ENCODE measurements around the gene TMEM38A.
A peak's percentile ranks its signal among the peaks of the same experiment; 100 is the strongest.
"Not testable (repeated sequence)": the region's sequence is repeated elsewhere in the genome, so short reads cannot be mapped to it uniquely, and the experiment has no call there.

TMEM38A gene

GRCh38 chr19:16679811-16680210, 18.9 kb downstream of the TMEM38A start:
- no peak for DNase-seq

GRCh38 chr19:16682539-16682938, 21.6 kb downstream of the TMEM38A start:
- DNase-seq, result no peak

GRCh38 chr19:16684216-16684615, 23.3 kb downstream of the TMEM38A start:
- DNase-seq, result no peak

- DNase-seq, result no peak
These were observed 27.1 kb downstream of the TMEM38A start for GRCh38 chr19:16688084-16688483.

GRCh38 chr19:16698914-16699313, 38.0 kb downstream of the TMEM38A start:
- no peak for DNase-seq

GRCh38 chr19:16702123-16702522, 41.2 kb downstream of the TMEM38A start:
- no peak for DNase-seq

- DNase-seq, result no peak
These were observed 42.7 kb downstream of the TMEM38A start for GRCh38 chr19:16703677-16704076.

GRCh38 chr19:16710870-16711269, 49.9 kb downstream of the TMEM38A start:
- DNase-seq, result not testable (repeated sequence)

- not testable (repeated sequence) for DNase-seq
These were observed 51.4 kb downstream of the TMEM38A start for GRCh38 chr19:16712295-16712694.

- peak; percentile 34 for DNase-seq
These were observed 53.9 kb downstream of the TMEM38A start for GRCh38 chr19:16714702-16715287.

- no peak for DNase-seq
These were observed 54.7 kb downstream of the TMEM38A start for GRCh38 chr19:16715611-16716010.

GRCh38 chr19:16721051-16721450, 60.1 kb downstream of the TMEM38A start:
- no peak for DNase-seq

GRCh38 chr19:16722591-16722990, 61.7 kb downstream of the TMEM38A start:
- DNase-seq, result no peak

- no peak for DNase-seq
These were observed 66.0 kb downstream of the TMEM38A start for GRCh38 chr19:16726916-16727315.

- not testable (repeated sequence) for DNase-seq
These were observed 74.8 kb downstream of the TMEM38A start for GRCh38 chr19:16735650-16736266.

GRCh38 chr19:16736709-16737108, 75.8 kb downstream of the TMEM38A start:
- DNase-seq, result no peak

GRCh38 chr19:16737911-16738310, 77.0 kb downstream of the TMEM38A start:
- no peak for DNase-seq

- DNase-seq, result no peak
These were observed 78.6 kb downstream of the TMEM38A start for GRCh38 chr19:16739546-16739945.
